22Rv1 (cell line): ENCODE measurements around the gene SBNO2.

Source experiments
- H3K27ac ChIP-seq: fragments of 450-650 bp; 2 replicates; pipeline ENCODE4 v1.5.1; 2017
- CTCF ChIP-seq: fragments of 450-650 bp; IDR thresholded peaks from 2 replicates; pipeline ENCODE4 v1.5.1; 2017; ENCODE audit warnings: mild to moderate bottlenecking
- ZFX ChIP-seq: fragments of 450-650 bp; IDR thresholded peaks from 2 replicates; pipeline ENCODE4 v1.6.1; 2017; ENCODE audit warnings: antibody characterized with exemption, borderline replicate concordance

SBNO2 gene

GRCh38 chr19:1169921-1170885, 3.9 kb downstream of the SBNO2 start:
- peak overlapping the region; percentile 99 for H3K27ac ChIP-seq
- TF ChIP-seq CTCF, result no peak
- TF ChIP-seq ZFX, result no peak

- H3K27ac ChIP-seq, result peak overlapping the region; percentile 99
- no peak for TF ChIP-seq CTCF
Observed at GRCh38 chr19:1169411-1169791, 4.7 kb downstream of the SBNO2 start.

- H3K27ac ChIP-seq, result peak overlapping the region; percentile 99
- TF ChIP-seq CTCF (no peak), ZFX (no peak)
Observed at GRCh38 chr19:1168572-1169410, 5.3 kb downstream of the SBNO2 start.

GRCh38 chr19:1167687-1168571, 6.1 kb downstream of the SBNO2 start:
- TF ChIP-seq ZFX (no peak), CTCF (no peak)
- peak overlapping the region; percentile 99; the same call in 1 of the 2 replicates for H3K27ac ChIP-seq

- H3K27ac ChIP-seq, result peak overlapping the region; percentile 43
- TF ChIP-seq ZFX (no peak), CTCF (no peak)
Observed at GRCh38 chr19:1166872-1167573, 7.0 kb downstream of the SBNO2 start.
